SJCRH30 (cell line): ENCODE results near the gene CMIP. TPM values are rescaled to one million over a fixed set of nuclear protein-coding genes. Genes with fewer than 3 reads are reported as not detected.
A peak's percentile ranks its signal among the peaks of the same experiment; 100 is the strongest.

ENCODE experiments used
- DNase-seq, 2 experiments: peaks; one replicate each; pipeline ENCODE4 v3.0.0-alpha.2; 2015 to 2020
- H3K27ac ChIP-seq: fragments of 250-450 bp; sonication (Bioruptor Pico); 2 replicates; pipeline ENCODE4 v1.5.1; 2020; ENCODE audit warnings: mild to moderate bottlenecking, moderate library complexity
- H3K27me3 ChIP-seq: fragments of 250-450 bp; sonication (Bioruptor Pico); 2 replicates; pipeline ENCODE4 v1.5.1; 2020; ENCODE audit warnings: mild to moderate bottlenecking, moderate library complexity
- H3K36me3 ChIP-seq: fragments of 250-450 bp; sonication (Bioruptor Pico); 2 replicates; pipeline ENCODE4 v1.5.1; 2020; ENCODE audit warnings: mild to moderate bottlenecking, moderate library complexity
- H3K4me1 ChIP-seq: fragments of 250-450 bp; sonication (Bioruptor Pico); 2 replicates; pipeline ENCODE4 v1.5.1; 2020; ENCODE audit warnings: mild to moderate bottlenecking, moderate library complexity
- H3K4me3 ChIP-seq: fragments of 250-450 bp; sonication (Bioruptor Pico); 2 replicates; pipeline ENCODE4 v1.5.1; 2020; ENCODE audit warnings: mild to moderate bottlenecking, moderate library complexity
- H3K9me3 ChIP-seq: fragments of 250-450 bp; sonication (Bioruptor Pico); replicated peaks from 2 replicates; pipeline ENCODE4 v1.5.1; 2020; ENCODE audit warnings: mild to moderate bottlenecking, moderate library complexity
- total RNA-seq: library from RNA; depleted of rRNA; stranded (reverse); fragments of >200 nt; shearing (Covaris generic); gene quantifications from 2 replicates; pipeline ENCODE4 v1.2.3, GENCODE V29; 2014

CMIP gene
- total RNA-seq, 1 experiment from 2014 or later: 12.9 TPM

GRCh38 chr16:81706327-81707295, 262.0 kb downstream of the CMIP start:
- peaks cover 3% of the 10 kb centered on the region; the same call in 1 of the 2 replicates for H3K36me3 ChIP-seq
- no peak overlapping the region for H3K4me3 ChIP-seq
- H3K9me3 ChIP-seq: no peaks in the 10 kb centered on the region
- peaks cover 11% of the 10 kb centered on the region for H3K4me1 ChIP-seq
- no peak for DNase-seq
- H3K27ac ChIP-seq: no peak overlapping the region
- H3K27me3 ChIP-seq: no peaks in the 10 kb centered on the region

GRCh38 chr16:81707411-81708265, 263.0 kb downstream of the CMIP start:
- no peak for DNase-seq
- Histone ChIP-seq H3K27me3 (no peaks in the 10 kb centered on the region), H3K9me3 (no peaks in the 10 kb centered on the region), H3K4me1 (peaks cover 17% of the 10 kb centered on the region), H3K27ac (no peak overlapping the region), H3K4me3 (no peak overlapping the region), H3K36me3 (peaks cover 3% of the 10 kb centered on the region; the same call in 1 of the 2 replicates)

GRCh38 chr16:81708266-81709015, 263.8 kb downstream of the CMIP start:
- DNase-seq: no peak
- H3K27ac ChIP-seq: no peak overlapping the region
- H3K36me3 ChIP-seq: peaks cover 3% of the 10 kb centered on the region; the same call in 1 of the 2 replicates
- H3K9me3 ChIP-seq: no peaks in the 10 kb centered on the region
- no peak overlapping the region for H3K4me3 ChIP-seq
- no peaks in the 10 kb centered on the region for H3K27me3 ChIP-seq
- peaks cover 14% of the 10 kb centered on the region for H3K4me1 ChIP-seq

- Histone ChIP-seq H3K4me3 (no peak overlapping the region), H3K4me1 (peaks cover 9% of the 10 kb centered on the region), H3K36me3 (peaks cover 3% of the 10 kb centered on the region; the same call in 1 of the 2 replicates), H3K9me3 (no peaks in the 10 kb centered on the region), H3K27ac (no peak overlapping the region), H3K27me3 (no peaks in the 10 kb centered on the region)
- DNase-seq: no peak
These were observed 264.6 kb downstream of the CMIP start for GRCh38 chr16:81709016-81709900.

- peaks cover 9% of the 10 kb centered on the region for H3K4me1 ChIP-seq
- DNase-seq: no peak
- no peak overlapping the region for H3K4me3 ChIP-seq
- H3K27me3 ChIP-seq: no peaks in the 10 kb centered on the region
- peaks cover 3% of the 10 kb centered on the region; the same call in 1 of the 2 replicates for H3K36me3 ChIP-seq
- no peaks in the 10 kb centered on the region for H3K9me3 ChIP-seq
- no peak overlapping the region for H3K27ac ChIP-seq
These were observed 265.4 kb downstream of the CMIP start for GRCh38 chr16:81710044-81710443.

GRCh38 chr16:81710596-81710995, 266.0 kb downstream of the CMIP start:
- Histone ChIP-seq H3K27me3 (no peaks in the 10 kb centered on the region), H3K9me3 (no peaks in the 10 kb centered on the region), H3K36me3 (no peaks in the 10 kb centered on the region), H3K4me3 (no peak overlapping the region), H3K4me1 (peaks cover 9% of the 10 kb centered on the region), H3K27ac (no peak overlapping the region)
- no peak for DNase-seq

GRCh38 chr16:81711657-81712319, 267.2 kb downstream of the CMIP start:
- H3K4me1 ChIP-seq: peaks cover 9% of the 10 kb centered on the region
- peak; percentile 36 to 53 for DNase-seq
- no peaks in the 10 kb centered on the region for H3K9me3 ChIP-seq
- peak overlapping the region; percentile 16; the same call in 1 of the 2 replicates for H3K27ac ChIP-seq
- no peaks in the 10 kb centered on the region for H3K36me3 ChIP-seq
- H3K4me3 ChIP-seq: no peak overlapping the region
- no peaks in the 10 kb centered on the region for H3K27me3 ChIP-seq

GRCh38 chr16:81712681-81713080, 268.1 kb downstream of the CMIP start:
- Histone ChIP-seq H3K27me3 (no peaks in the 10 kb centered on the region), H3K36me3 (no peaks in the 10 kb centered on the region), H3K27ac (no peak overlapping the region), H3K4me3 (no peak overlapping the region), H3K9me3 (no peaks in the 10 kb centered on the region), H3K4me1 (peaks cover 9% of the 10 kb centered on the region)
- DNase-seq: no peak

GRCh38 chr16:81713295-81713772, 268.7 kb downstream of the CMIP start:
- Histone ChIP-seq H3K27me3 (no peaks in the 10 kb centered on the region), H3K4me1 (peaks cover 9% of the 10 kb centered on the region), H3K9me3 (no peaks in the 10 kb centered on the region), H3K36me3 (no peaks in the 10 kb centered on the region), H3K27ac (no peak overlapping the region), H3K4me3 (no peak overlapping the region)
- DNase-seq: no peak

- Histone ChIP-seq H3K4me3 (no peak overlapping the region), H3K36me3 (no peaks in the 10 kb centered on the region), H3K9me3 (no peaks in the 10 kb centered on the region), H3K27ac (no peak overlapping the region), H3K27me3 (no peaks in the 10 kb centered on the region), H3K4me1 (peaks cover 14% of the 10 kb centered on the region)
- no peak for DNase-seq
These were observed 269.2 kb downstream of the CMIP start for GRCh38 chr16:81713796-81714195.

- Histone ChIP-seq H3K27me3 (no peaks in the 10 kb centered on the region), H3K36me3 (no peaks in the 10 kb centered on the region), H3K27ac (no peak overlapping the region), H3K4me3 (no peak overlapping the region), H3K9me3 (no peaks in the 10 kb centered on the region), H3K4me1 (peaks cover 16% of the 10 kb centered on the region)
- no peak for DNase-seq
These were observed 270.0 kb downstream of the CMIP start for GRCh38 chr16:81714583-81714982.

GRCh38 chr16:81715358-81716196, 271.0 kb downstream of the CMIP start:
- H3K27ac ChIP-seq: no peak overlapping the region
- H3K4me3 ChIP-seq: no peak overlapping the region
- DNase-seq: no peak
- no peaks in the 10 kb centered on the region for H3K36me3 ChIP-seq
- H3K4me1 ChIP-seq: peaks cover 16% of the 10 kb centered on the region
- H3K27me3 ChIP-seq: no peaks in the 10 kb centered on the region
- no peaks in the 10 kb centered on the region for H3K9me3 ChIP-seq
